Activated CD4-positive, CD25-positive, alpha-beta regulatory T cell treated with anti-CD3 and anti-CD28 coated beads, Interleukin-2, amount 50 U/mL, for 72 hours (primary cell): ENCODE measurements around the gene ATP11A.
"Not testable (repeated sequence)": the region's sequence is repeated elsewhere in the genome, so short reads cannot be mapped to it uniquely, and the experiment has no call there.

Experiments
- DNase-seq: peaks from one replicate; pipeline ENCODE4 v3.0.0; 2021

ATP11A gene

DNA sequence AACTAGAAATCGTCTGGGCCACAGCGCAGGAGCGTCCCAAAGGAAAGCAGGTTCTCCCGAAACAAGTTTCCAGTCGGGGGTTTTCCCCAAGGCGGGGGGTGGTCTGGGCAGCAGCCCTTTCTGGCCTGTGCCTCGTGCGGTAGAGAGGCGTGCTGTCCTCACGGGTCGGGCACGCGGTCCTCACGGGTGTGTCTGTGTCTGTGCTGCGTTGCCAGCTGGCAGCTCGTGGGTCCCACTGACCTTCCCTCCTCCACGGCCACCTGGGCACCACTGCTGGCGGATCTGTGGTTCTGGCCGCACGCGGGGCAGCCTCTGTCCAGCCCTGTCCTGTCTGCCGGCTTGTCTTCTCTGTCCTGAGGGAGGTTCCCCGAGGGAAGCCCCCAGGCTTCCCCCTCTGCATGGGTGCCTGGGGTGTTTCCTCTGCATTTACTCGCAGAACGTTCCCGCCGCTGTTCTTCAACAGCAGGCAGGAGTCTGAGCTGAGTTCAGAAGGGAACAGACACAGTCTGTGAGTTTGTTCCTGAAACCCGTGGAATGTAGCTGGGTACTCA, 181.0 kb downstream of the ATP11A start:
- DNase-seq, result no peak

DNA sequence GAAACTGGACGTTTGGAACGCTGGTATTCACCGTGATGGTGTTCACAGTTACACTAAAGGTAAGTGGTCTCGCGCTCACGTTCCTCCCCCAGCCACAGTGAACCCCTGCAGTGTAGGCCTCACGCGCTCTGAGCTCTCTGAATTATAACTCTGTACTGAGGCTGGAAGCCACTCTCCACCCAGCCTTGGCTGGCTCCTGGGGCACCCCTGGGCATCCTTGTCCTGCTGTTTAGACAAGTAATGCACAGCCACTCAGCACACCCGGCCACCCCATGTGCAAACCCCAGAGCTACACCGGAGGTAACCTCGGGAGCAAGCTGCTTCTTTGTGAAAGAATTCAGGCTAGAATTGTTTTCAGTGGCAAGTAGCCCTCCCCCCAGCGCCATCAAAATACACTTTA, 181.9 kb downstream of the ATP11A start:
- no peak for DNase-seq

DNA sequence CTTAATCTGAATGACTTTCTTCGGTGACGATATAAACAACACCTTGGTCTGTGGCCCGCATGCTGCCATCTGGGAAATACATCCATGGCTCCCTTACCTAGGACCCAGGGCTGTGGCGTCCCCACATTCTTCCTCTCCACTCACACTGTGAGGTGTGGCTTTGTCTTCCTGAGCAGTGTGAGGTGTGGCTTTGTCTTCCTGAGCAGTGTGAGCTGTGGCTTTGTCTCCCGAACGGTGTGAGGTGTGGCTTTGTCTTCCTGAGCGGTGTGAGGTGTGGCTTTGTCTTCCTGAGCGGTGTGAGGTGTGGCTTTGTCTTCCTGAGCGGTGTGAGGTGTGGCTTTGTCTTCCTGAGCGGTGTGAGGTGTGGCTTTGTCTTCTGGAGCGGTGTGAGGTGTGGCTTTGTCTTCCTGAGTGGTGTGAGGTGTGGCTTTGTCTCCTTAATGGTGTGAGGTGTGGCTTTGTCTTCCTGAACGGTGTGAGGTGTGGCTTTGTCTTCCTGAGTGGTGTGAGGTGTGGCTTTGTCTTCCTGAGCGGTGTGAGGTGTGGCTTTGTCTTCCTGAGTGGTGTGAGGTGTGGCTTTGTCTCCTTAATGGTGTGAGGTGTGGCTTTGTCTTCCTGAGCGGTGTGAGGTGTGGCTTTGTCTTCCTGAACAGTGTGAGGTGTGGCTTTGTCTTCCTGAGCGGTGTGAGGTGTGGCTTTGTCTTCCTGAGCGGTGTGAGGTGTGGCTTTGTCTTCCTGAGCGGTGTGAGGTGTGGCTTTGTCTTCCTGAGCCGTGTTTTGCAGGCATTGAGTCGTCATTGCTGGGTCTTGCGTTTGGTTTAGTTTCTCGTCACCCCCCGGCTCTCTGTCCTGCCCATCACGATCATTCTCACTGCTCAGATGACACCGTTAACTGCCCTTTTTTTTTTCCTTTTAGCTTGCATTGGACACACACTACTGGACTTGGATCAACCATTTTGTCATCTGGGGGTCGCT, 183.1 kb downstream of the ATP11A start:
- DNase-seq, result not testable (repeated sequence)

DNA sequence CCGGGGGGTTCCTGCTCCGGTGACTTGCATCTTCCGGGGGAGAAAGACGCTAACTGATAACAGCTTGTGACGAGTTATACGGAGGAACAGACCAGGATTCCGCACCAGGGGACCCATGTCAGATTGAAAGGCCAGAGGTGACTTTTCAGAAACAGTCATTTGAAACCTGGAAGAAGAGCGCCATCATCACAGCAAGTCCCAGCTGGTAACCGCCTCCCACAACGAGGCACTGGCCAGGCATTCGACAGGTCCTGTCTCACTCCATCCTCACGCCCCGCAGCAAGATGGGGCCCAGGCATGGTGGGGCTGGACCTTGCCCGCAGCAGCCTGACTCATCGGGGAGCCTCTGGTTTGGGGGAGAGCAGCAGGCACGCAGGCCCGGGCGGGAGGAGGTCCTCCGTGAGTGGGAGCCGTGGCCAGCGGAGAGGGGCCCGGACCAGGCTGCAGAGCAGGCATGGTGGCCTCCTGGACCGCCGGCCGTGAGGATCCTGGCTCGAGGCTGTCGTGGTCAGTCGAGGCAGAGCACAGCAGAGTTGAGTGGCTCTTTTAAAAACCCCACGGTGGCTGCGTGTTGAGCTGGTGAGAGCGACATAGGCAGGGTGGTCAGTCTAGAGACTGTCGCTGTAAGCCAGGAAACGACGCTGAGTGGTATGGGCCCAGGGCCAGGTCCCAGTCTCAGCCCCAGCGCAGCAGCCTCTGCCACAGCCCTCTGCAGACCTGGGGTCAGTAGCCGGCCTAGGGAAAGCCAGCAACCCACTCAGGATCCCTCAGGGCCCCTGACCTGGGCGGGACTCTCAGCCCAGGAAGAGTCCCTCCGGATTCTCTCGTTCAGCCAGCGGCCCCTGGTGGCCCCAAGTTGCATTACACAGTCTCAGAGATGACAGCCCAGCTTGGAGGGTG, 184.3 kb downstream of the ATP11A start:
- DNase-seq, result peak; percentile 69

DNA sequence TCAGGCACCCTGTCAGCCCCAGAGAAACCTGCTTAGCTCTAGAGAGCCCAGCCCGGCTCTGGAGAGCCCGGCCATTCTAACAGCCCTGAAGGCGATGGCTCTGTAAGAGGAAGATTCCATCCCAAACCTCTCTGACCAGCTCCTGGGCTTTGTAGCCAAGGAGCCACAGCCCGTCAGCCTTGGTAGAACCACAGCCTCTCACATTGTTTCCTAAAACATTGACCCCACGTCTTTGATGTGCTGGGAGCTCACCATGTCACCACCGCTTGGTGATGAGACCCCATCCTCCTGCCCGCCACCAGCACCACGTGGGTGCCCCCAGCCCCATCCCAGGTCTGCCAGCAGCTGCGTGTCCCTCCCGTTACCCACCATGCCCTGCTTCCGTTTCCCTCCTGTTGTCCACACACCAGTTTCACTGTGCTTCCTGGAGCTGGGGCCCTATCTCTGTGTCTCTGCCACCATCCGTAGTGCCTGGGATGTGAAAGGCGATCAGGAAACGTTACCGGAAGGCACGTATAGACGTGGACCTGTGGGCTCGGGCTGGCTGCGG, 185.0 kb downstream of the ATP11A start:
- no peak for DNase-seq

DNA sequence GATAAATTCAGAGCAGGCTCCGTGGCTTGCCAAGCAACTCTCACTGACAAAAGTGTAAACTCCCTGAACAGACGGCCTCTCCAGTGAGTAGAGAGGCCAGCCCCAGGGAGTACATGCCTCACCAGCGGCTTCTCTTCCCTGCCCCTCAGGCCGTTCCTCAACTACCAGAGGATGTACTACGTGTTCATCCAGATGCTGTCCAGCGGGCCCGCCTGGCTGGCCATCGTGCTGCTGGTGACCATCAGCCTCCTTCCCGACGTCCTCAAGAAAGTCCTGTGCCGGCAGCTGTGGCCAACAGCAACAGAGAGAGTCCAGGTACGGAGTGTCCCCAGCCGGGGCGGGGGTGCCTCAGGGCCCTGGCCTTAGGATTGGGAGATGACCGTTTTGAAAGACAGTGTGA, 185.8 kb downstream of the ATP11A start:
- DNase-seq, result peak; percentile 23

DNA sequence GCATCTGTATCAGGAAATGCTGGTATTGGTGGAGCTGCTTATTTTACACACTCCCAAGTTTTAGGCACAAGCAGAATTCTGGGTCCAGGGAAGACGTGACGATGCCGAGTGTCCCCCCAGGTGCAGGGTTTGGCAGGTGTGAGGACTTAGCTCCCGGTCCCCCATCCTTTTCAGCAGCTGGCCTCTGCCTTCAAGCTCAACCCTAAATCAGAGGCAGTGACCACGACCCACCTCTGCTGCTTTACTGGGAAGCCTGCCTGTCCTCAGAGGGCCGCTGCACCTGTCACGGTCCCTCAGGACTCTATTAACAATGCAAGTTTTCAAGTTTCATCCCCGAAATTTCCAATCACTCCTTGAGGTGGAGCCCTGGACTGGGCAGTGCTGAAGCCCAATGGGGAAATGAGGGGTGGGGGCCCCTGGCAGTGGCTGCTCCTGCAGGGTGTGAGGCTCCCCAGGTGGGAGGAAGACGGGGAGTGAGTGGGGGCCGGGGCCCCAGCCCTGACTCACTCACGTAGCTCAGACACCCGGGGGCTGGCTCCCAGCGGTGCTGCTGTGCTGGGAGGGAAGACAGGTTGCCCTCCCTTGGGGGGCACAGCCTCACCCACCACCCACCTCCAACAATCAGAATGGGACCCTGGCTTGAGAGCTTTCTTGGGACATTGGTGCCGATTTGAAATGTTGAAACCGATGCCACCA, 186.6 kb downstream of the ATP11A start:
- DNase-seq, result peak; percentile 13

DNA sequence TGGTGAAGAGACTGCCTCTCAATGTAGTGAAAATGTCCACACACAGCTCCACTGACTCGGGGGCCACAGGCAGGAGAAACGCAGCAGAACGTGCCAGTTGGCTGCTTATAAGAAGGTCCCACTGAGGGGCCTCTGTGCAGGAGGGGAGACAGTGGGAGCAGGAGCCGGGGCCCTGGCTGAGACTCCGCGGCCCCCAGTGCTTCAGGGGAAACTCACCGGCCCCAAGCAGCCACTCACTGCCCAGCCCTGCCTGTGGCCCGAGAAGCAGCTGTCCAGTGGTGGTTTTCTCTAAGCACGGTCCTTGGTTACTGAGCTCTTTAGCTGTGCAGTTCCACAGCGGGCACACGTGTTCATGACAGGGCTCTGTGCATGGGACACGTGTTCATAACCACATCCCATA, 187.2 kb downstream of the ATP11A start:
- DNase-seq, result peak; percentile 21

DNA sequence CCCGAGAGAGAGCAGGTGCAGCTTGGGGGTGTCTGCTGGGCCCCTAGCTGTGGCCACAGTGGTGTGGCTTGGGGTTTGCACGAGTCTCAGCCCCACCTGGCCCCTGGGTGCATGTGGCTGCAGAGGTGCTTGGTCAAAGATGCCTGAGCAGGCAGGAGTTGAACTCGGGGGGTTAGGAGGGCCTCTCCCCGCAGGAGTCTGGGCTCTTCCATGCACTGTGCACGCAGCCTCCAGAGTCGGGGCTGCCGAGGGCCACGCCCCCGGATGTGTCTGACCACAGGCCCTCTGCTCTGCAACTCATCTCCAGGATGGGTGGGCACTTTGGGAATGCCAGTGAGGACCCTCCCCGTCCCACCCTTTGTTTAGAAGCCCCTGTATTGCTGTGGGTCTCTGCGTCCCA, 187.7 kb downstream of the ATP11A start:
- DNase-seq, result no peak

DNA sequence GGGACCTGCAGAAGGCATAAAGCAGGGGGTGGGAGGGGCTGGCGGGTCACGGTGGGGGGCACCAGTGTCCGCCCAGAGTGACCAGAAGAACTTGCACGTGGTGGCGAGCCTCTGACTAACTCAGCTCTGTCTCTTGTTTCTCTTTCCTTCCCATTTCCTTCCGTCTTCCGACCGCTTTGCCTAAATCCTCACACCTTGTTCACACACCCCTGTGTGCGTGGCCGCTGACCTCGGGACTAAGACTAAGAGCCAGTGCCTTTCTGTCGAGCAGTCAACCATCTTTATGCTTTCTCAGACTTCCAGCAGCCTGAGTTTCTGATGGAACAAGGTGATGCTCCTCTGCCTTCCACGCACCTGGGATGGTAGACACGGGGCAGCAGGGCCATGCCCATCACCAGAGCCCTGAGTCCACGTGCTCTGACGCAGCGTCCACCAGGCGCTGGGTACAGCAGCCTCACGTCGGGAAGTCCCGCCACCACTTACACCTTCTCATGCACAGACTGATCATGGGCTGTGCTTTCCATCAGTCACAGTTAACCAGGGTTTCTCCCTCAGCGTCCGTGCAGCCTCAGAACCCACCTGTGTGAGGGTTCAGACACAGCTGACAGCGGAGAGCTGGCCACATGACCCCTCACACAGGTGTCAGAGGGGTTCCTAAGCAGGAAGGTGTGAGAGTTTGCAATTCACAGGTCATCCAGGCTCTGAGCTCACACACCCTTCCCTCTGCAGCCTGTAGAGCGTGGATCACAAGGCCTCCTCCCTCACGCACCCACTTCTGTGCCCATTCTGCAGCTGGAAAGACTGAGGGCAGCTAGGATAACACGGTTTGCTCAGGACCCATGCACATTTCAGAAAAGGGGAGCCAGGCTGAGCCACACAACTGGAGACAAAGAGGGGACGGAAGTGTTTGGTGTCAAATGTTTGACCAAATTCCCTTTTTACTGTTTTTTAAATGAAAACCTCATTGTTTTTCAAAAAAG, 188.4 kb downstream of the ATP11A start:
- peak; percentile 17 for DNase-seq

DNA sequence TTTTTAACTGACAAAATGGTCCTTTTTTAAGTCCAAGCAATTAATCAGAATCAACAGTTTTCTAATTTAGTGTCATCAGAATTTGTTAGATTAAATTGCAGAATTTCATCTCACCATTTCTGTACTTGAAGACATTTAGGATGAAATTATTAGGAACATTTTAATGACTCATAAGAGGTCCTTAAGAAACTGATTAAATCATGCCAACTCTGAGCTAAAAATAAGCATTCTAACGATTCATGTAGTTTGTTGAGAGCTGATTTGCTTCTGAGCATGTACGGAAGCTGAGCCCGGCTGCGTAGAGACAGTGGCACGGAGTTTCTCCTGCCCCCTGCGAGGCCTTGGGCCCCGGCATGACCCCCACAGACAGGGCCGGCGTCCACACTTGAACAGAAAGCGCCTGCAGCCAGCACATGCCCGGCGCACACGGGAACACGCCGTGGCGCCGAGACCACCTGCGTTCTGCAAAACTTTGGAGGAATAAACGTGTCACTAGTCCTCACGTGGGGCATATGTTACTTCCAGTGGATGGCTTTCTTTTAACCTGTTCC, 189.5 kb downstream of the ATP11A start:
- no peak for DNase-seq

DNA sequence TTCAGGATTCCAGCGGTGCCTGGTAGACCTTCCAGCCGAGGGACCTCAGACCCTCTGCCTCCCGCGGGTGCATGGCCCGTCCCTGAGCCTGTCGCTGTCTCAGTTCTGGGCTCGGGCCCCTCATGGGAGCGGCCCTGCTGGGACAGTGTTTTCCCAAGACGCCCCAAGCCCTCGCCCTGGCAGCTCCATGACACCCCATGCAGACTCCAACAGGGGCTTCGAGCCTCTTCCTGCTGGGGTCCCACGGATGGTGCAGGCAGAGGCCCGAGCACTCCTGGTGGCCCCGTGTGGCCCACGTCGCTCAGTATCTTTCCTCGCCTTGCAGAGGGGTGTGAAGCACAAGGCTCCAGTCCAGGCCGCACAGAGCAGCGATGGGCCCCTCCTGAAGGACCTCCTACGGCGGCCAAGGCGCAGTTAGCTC, 190.4 kb downstream of the ATP11A start:
- no peak for DNase-seq

DNA sequence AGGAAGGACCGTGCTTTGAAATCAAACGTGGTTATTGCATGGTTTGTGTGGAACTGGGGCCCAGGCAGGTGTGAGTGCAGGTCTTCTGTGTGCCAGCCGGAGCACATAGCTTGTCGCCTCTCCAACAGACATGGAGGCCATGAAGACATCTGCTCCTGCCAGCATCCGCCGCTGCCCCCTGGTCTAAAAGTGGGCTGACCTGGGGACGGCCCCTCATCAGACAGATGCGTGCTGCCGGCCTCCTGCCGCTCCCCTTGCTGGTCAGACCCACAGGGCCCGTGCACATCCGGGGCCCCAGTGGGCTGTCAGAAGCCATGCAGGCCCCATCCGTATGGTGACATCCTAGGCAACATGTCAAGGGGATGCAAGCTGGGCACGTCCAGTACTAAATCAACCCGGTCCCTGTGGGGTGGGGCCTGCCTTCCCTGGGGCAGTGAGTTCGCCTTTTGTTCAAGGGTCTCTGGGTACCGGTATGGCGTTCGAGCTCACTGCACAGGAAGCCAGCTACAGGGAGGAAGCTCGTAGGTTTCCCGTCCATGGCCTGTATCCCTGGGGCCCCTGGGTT, 191.2 kb downstream of the ATP11A start:
- DNase-seq, result no peak

DNA sequence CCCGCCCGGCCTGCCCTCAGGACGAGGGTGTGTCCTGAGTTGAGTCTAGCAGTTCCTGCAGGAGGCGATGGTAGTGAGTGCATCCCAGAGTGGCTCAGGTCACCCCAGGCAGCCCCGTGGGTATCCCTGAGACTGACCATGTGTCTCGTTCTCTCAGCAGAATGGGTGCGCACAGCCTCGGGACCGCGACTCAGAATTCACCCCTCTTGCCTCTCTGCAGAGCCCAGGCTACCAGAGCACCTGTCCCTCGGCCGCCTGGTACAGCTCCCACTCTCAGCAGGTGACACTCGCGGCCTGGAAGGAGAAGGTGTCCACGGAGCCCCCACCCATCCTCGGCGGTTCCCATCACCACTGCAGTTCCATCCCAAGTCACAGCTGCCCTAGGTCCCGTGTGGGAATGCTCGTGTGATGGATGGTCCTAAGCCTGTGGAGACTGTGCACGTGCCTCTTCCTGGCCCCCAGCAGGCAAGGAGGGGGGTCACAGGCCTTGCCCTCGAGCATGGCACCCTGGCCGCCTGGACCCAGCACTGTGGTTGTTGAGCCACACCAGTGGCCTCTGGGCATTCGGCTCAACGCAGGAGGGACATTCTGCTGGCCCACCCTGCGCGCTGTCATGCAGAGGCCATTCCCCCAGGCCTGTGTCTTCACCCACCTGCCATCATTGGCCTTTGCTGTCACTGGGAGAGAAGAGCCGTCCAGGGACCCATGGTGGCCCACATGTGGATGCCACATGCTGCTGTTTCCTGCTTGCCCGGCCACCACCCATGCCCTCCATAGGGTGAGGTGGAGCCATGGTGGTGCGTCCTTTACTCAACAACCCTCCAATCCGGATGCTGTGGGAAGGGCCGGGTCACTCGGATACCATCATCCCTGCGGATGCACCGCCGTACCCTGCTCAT, 192.1 kb downstream of the ATP11A start:
- DNase-seq, result no peak

DNA sequence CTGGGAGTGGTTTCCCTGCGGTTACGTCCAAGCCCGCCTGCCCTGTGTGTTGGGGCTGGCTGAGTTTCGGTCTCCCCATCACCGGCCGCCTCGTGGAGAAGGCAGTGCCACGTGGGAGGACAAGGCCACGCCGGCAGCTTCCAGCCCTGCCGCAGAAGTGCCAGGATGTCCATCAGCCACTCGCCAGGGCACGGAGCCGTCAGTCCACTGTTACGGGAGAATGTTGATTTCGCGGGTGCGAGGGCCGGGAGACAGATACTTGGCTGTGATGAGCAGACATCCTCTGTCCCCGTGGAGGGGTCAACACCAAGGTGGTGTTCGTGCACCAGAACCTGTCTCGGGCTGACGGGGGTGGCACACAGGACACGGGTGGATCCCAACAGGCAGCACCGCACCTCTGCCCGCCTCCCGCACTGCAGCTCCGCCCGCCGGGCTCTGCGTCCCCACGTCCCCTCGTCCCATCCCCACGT, 192.8 kb downstream of the ATP11A start:
- DNase-seq, result no peak

DNA sequence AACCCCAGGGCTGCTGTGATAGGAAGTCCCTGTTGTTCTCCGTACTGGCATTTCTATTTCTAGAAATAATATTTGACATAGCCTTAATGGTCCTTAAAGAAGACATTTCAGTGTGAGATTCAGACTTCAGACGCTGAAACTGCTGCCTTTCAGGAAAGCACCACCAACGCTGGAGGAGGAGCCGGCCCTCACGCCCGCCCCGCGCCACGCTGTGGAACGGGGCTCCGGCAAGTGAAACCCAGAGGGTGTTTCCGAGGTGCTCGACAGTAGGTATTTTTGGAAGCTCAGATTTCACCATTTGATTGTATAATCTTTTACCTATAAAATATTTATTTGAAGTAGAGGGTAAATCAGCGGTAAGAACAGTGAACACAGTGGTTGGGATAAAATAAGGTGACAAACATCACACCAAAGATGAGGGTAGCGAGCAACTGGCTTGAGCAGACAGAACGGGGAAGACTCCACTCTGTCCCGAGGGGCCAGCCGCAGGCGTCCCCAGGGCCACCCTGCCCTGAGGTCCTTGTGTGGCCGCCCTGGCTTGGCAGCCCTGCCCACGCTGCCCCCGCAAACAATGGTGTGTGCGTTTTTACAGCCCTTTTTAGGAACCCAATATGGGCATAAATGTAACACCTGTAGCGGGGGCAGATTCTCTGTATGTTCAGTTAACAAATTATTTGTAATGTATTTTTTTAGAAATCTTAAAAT, 193.6 kb downstream of the ATP11A start:
- DNase-seq, result no peak

DNA sequence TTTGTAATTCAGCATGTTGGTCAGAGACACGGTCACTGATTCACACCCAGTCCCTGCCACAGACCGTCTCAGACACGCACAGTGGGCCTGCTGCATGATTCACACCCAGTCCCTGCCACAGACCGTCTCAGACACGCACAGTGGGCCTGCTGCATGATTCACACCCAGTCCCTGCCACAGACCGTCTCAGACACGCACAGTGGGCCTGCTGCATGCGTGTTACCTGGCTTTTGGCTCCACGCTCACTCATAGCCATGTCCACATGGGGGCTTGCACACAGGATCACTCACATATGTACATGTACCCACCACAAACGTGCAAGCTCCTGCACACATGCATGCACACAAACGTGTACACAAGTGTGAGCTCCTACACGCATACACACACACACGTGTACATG, 194.9 kb downstream of the ATP11A start:
- DNase-seq, result not testable (repeated sequence)

DNA sequence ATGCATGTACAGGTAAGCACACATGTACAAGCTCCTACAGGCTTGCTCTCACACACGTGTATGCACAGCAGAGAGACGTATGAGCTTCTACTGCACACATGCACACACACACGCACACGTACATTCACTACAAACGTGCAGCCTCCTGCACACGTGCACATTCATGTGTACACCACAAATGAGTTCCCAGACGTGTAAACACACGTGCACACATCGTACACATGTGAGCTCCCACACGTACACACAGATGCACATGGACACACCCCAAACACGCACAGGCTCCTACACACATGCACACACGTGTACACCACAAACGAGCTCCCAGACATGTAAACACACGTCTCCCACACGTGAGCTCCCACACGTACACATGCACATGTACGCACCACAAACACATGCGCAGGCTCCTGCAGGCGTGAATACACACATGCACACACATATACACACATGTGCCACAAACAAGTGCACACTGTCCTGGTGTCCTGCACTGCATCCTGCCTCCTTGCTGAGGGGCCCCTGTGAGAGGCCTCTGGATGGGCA, 195.5 kb downstream of the ATP11A start:
- DNase-seq, result no peak
